ENCODE results near the gene TANC2.

GRCh38 chr17:62937606-62938005, 28.4 kb upstream of the TANC2 start:
- TF ChIP-seq, protein P1, sequence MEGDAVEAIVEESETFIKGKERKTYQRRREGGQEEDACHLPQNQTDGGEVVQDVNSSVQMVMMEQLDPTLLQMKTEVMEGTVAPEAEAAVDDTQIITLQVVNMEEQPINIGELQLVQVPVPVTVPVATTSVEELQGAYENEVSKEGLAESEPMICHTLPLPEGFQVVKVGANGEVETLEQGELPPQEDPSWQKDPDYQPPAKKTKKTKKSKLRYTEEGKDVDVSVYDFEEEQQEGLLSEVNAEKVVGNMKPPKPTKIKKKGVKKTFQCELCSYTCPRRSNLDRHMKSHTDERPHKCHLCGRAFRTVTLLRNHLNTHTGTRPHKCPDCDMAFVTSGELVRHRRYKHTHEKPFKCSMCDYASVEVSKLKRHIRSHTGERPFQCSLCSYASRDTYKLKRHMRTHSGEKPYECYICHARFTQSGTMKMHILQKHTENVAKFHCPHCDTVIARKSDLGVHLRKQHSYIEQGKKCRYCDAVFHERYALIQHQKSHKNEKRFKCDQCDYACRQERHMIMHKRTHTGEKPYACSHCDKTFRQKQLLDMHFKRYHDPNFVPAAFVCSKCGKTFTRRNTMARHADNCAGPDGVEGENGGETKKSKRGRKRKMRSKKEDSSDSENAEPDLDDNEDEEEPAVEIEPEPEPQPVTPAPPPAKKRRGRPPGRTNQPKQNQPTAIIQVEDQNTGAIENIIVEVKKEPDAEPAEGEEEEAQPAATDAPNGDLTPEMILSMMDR (IDR thresholded peaks at IDR 0.05) = no peak
- no peak for TF ChIP-seq POLR2AphosphoS5 (IDR thresholded peaks at IDR 0.05)

All from prostate gland (tissue), 2 donors.